GM23248 (cell line): ENCODE data around the gene PLCB1. TPM values are rescaled to one million over a fixed set of nuclear protein-coding genes. Genes with fewer than 3 reads are reported as not detected.

Experiments used
- DNase-seq: peaks from one replicate; pipeline ENCODE4 v3.0.0-alpha.2; 2015
- H2AFZ ChIP-seq: fragments of 200-600 bp; sonication (generic); 2 replicates; pipeline ENCODE4 v1.6.1; 2016; ENCODE audit warnings: antibody characterized with exemption
- H3F3A ChIP-seq: fragments of 200-600 bp; sonication (generic); 2 replicates; pipeline ENCODE4 v1.6.1; 2016; ENCODE audit warnings: mild to moderate bottlenecking, antibody characterized with exemption, mixed run types; ENCODE audit not compliant: insufficient read depth
- H3K27ac ChIP-seq: fragments of 200-600 bp; sonication (generic); 2 replicates; pipeline ENCODE4 v1.5.1; 2016; ENCODE audit warnings: mild to moderate bottlenecking
- H3K27me3 ChIP-seq: fragments of 200-600 bp; sonication (generic); replicated peaks from 2 replicates; pipeline ENCODE4 v1.6.1; 2016; ENCODE audit warnings: mild to moderate bottlenecking; ENCODE audit not compliant: insufficient read depth
- H3K36me3 ChIP-seq: fragments of 200-600 bp; sonication (generic); 2 replicates; pipeline ENCODE4 v1.6.1; 2016; ENCODE audit warnings: low read depth, mild to moderate bottlenecking
- H3K4me1 ChIP-seq: fragments of 200-600 bp; sonication (generic); 2 replicates; pipeline ENCODE4 v1.6.1; 2016; ENCODE audit warnings: mild to moderate bottlenecking; ENCODE audit not compliant: insufficient read depth
- H3K4me2 ChIP-seq: fragments of 200-600 bp; sonication (generic); one replicate; pipeline ENCODE4 v1.6.1; 2016; ENCODE audit warnings: mild to moderate bottlenecking; ENCODE audit not compliant: unreplicated experiment
- H3K4me3 ChIP-seq: fragments of 200-600 bp; sonication (generic); 2 replicates; pipeline ENCODE4 v1.5.1; 2016; ENCODE audit warnings: mild to moderate bottlenecking
- H3K79me2 ChIP-seq: fragments of 200-600 bp; sonication (generic); 2 replicates; pipeline ENCODE4 v1.6.1; 2016; ENCODE audit warnings: mild to moderate bottlenecking; ENCODE audit not compliant: insufficient read depth
- H3K9ac ChIP-seq: fragments of 200-600 bp; sonication (generic); 2 replicates; pipeline ENCODE4 v1.6.1; 2016; ENCODE audit warnings: mild to moderate bottlenecking
- H3K9me2 ChIP-seq: fragments of 200-600 bp; sonication (generic); 2 replicates; pipeline ENCODE4 v1.6.1; 2016; ENCODE audit warnings: mixed run types, mild to moderate bottlenecking, moderate library complexity; ENCODE audit not compliant: insufficient read depth
- H3K9me3 ChIP-seq: fragments of 200-600 bp; sonication (generic); one replicate; pipeline ENCODE4 v1.6.1; 2017; ENCODE audit warnings: low read depth
- H4K20me1 ChIP-seq: fragments of 200-600 bp; sonication (generic); 2 replicates; pipeline ENCODE4 v1.6.0; 2016; ENCODE audit not compliant: insufficient read depth
- EZH2 ChIP-seq: fragments of 200-600 bp; sonication (generic); IDR thresholded peaks from 2 replicates; pipeline ENCODE4 v1.6.1; 2018; ENCODE audit warnings: antibody characterized with exemption, mild to moderate bottlenecking; ENCODE audit not compliant: insufficient read depth, poor library complexity, severe bottlenecking
- EZH2phosphoT487 ChIP-seq: fragments of 200-600 bp; sonication (generic); IDR thresholded peaks from 2 replicates; pipeline ENCODE4 v1.6.1; 2018; ENCODE audit warnings: antibody characterized with exemption, moderate library complexity, mild to moderate bottlenecking, low read depth; ENCODE audit not compliant: insufficient read depth
- WGBS, 2 experiments: methylation state at CpG; one replicate each; pipeline ENCODE4 v1.1.6; 2015 to 2017; ENCODE audit warnings: low lambda C conversion rate in 2 of 2, low coverage in 1 of 2; ENCODE audit errors: missing lambda C conversion rate in 2 of 2; 5-methylcytosine and 5-hydroxymethylcytosine counted together
- in situ Hi-C: fragments of 300-500 bp; cut with MboI; formaldehyde crosslinking; loops from 2 replicates; pipeline ENCODE4 v1.15.0; 2020
- polyA plus RNA-seq: library from polyadenylated mRNA; unstranded; fragments of >200 nt; fragmentation: Nextera tagmentation; extraction: Ambion mirVana; gene quantifications from 2 replicates; pipeline ENCODE4 v1.2.1, GENCODE V29; 2016
- total RNA-seq: library from RNA; depleted of rRNA; stranded (reverse); fragments of >200 nt; shearing (Covaris generic); gene quantifications from 2 replicates; pipeline ENCODE4 v1.2.3, GENCODE V29; 2014

PLCB1 gene
- total and polyA plus RNA-seq, 2 experiments from 2014 or later: 3.7 to 12.8 TPM

GRCh38 chr20:8624046-8624445 lies 492.0 kb downstream of the PLCB1 start:
- Histone ChIP-seq H3F3A (no peaks in the 10 kb centered on the region), H3K9me3 (no peaks in the 10 kb centered on the region), H3K9ac (no peak overlapping the region), H3K36me3 (no peaks in the 10 kb centered on the region), H3K4me3 (no peak overlapping the region), H3K4me1 (no peaks in the 10 kb centered on the region), H4K20me1 (no peaks in the 10 kb centered on the region), H3K27ac (no peak overlapping the region), H3K4me2 (no peak overlapping the region), H3K79me2 (no peaks in the 10 kb centered on the region), H3K9me2 (no peaks in the 10 kb centered on the region), H2AFZ (no peak overlapping the region), H3K27me3 (no peaks in the 10 kb centered on the region)
- 82 to 86% methylated on average over 3 of the region's 3 CpGs for WGBS, 2 experiments
- in situ Hi-C loops: no loop called here
- TF ChIP-seq EZH2 (no peak), EZH2phosphoT487 (no peak)
- DNase-seq: no peak

DNA sequence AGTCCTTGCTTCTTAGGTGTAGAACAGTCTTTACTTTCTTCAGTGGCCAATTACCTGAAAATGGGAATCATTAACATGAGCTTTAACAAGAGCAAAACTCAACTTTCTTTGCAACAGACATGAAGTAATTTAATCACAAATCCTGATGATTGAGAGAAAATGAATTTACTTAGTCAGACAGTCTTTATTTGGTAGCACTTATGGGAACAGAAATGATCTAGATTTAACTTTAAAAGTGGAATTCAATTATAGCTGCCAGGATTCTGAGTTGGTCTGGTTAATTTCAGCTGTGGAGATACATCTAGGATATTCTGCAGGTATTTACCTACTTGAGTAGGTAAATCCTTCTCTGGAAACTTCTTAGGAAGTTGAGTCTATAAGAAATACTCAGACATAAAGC lies 492.6 kb downstream of the PLCB1 start:
- Histone ChIP-seq H3K27ac (no peak overlapping the region), H2AFZ (no peak overlapping the region), H3K9me3 (no peaks in the 10 kb centered on the region), H3K4me2 (no peak overlapping the region), H3K27me3 (no peaks in the 10 kb centered on the region), H3K9me2 (no peaks in the 10 kb centered on the region), H3K4me1 (no peaks in the 10 kb centered on the region), H3K9ac (no peak overlapping the region), H3K79me2 (no peaks in the 10 kb centered on the region), H3K4me3 (no peak overlapping the region), H3F3A (no peaks in the 10 kb centered on the region), H3K36me3 (no peaks in the 10 kb centered on the region), H4K20me1 (no peaks in the 10 kb centered on the region)
- no peak for TF ChIP-seq EZH2phosphoT487
- no peak for TF ChIP-seq EZH2
- no peak for DNase-seq
- in situ Hi-C loops: no loop called here

DNA sequence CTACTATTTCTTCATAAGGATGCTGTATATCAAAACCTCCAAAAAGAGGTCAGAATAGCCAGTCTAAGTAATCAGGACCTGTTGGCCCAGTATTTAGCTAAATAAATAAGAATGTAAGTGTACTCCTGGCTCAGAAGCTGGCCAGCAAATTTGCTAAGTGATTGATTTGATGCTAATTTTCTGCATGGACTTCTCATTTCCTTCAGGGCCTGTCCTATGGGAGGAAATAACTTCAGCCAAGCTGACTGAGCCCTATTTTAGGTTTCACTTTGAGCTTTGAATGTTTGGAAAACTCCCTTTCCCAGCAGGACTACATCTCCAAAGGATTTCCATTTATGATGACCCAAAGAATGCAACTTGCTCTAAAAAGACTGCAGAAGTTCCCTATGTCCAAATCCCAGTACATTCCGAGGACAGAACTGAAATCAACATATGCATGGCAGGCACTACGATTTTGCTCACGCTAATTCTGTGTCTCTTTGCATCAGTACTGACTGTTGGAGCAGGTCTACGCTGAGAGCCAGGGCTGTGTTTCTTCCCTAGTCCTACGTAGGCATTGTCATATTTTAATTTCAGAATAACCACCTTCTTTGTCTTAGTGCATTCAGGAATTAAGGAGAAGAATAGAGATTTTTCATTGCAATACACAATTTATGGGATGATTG lies 495.4 kb downstream of the PLCB1 start:
- H2AFZ ChIP-seq: no peak overlapping the region
- no peaks in the 10 kb centered on the region for H3K36me3 ChIP-seq
- TF ChIP-seq EZH2: no peak
- no peak for TF ChIP-seq EZH2phosphoT487
- H3K9me2 ChIP-seq: 0 out of 2 replicates have a peak, but pooled peaks cover 5% of the 10 kb centered on the region
- no peak overlapping the region for H3K27ac ChIP-seq
- no peak overlapping the region for H3K4me3 ChIP-seq
- no peaks in the 10 kb centered on the region for H3K79me2 ChIP-seq
- no peaks in the 10 kb centered on the region for H3F3A ChIP-seq
- H4K20me1 ChIP-seq: no peaks in the 10 kb centered on the region
- no peaks in the 10 kb centered on the region for H3K27me3 ChIP-seq
- no peaks in the 10 kb centered on the region for H3K4me1 ChIP-seq
- in situ Hi-C loops: no loop called here
- no peak overlapping the region for H3K4me2 ChIP-seq
- no peak overlapping the region for H3K9ac ChIP-seq
- whole genome bisulfite sequencing, 2 experiments: 79% methylated on average over 5 of the region's 5 CpGs
- DNase-seq: no peak
- no peaks in the 10 kb centered on the region for H3K9me3 ChIP-seq

GRCh38 chr20:8631271-8631670 lies 499.2 kb downstream of the PLCB1 start:
- H3K27me3 ChIP-seq: no peaks in the 10 kb centered on the region
- H3F3A ChIP-seq: no peaks in the 10 kb centered on the region
- H3K9ac ChIP-seq: no peak overlapping the region
- in situ Hi-C loops: no loop called here
- H3K27ac ChIP-seq: no peak overlapping the region
- no peak overlapping the region for H3K4me3 ChIP-seq
- H4K20me1 ChIP-seq: no peaks in the 10 kb centered on the region
- DNase-seq: peak; percentile 16
- no peaks in the 10 kb centered on the region for H3K36me3 ChIP-seq
- H3K9me3 ChIP-seq: no peaks in the 10 kb centered on the region
- H3K79me2 ChIP-seq: no peaks in the 10 kb centered on the region
- no peak for TF ChIP-seq EZH2phosphoT487
- no peak for TF ChIP-seq EZH2
- no peak overlapping the region for H2AFZ ChIP-seq
- H3K4me2 ChIP-seq: no peak overlapping the region
- H3K9me2 ChIP-seq: peaks cover 10% of the 10 kb centered on the region; the same call in 1 of the 2 replicates
- WGBS, 2 experiments: 95 to 96% methylated on average over 1 of the region's 1 CpG
- peaks cover 14% of the 10 kb centered on the region for H3K4me1 ChIP-seq

DNA sequence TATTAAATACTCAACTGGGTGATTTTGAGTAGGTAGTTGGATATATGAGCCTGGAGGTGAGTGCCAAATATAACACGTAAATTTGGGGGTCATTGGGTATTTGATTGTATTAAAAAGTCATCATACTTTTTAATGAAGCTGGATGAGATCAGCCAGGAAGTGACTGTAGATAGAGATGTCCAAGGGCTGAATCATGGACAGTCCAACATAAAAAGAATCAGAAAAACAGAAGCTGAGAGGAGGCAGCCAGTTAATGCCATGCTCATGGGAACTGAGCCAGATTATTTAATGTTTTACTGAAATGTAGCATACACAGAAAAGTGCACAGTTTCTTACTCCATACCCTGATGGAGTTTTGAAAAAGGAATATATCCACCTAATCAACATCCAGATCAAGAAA lies 501.3 kb downstream of the PLCB1 start:
- H3K79me2 ChIP-seq: no peaks in the 10 kb centered on the region
- no peaks in the 10 kb centered on the region for H3K27me3 ChIP-seq
- H2AFZ ChIP-seq: no peak overlapping the region
- peak; percentile 71 for DNase-seq
- peaks cover 14% of the 10 kb centered on the region for H3K4me1 ChIP-seq
- H3K36me3 ChIP-seq: no peaks in the 10 kb centered on the region
- no peak overlapping the region for H3K27ac ChIP-seq
- no peaks in the 10 kb centered on the region for H3K9me3 ChIP-seq
- H3K9me2 ChIP-seq: peaks cover 10% of the 10 kb centered on the region; the same call in 1 of the 2 replicates
- peak overlapping the region; percentile 36 for H3K4me2 ChIP-seq
- no peak overlapping the region for H3K4me3 ChIP-seq
- H3K9ac ChIP-seq: no peak overlapping the region
- 29 to 39% methylated on average over 1 of the region's 1 CpG for WGBS, 2 experiments
- in situ Hi-C loops: no loop called here
- H3F3A ChIP-seq: no peaks in the 10 kb centered on the region
- no peak for TF ChIP-seq EZH2
- TF ChIP-seq EZH2phosphoT487: no peak
- H4K20me1 ChIP-seq: no peaks in the 10 kb centered on the region
